DND-41 (cell line): ENCODE results near the gene KDM1A.

Source experiments
- ATAC-seq: fragments of 200-7000 bp; cut with Tn5 transposase; 3 replicates; pipeline ENCODE4 v1.9.1; 2021; ENCODE audit warnings: low read depth; ENCODE audit not compliant: insufficient read depth
- DNase-seq: peaks from one replicate; pipeline ENCODE4 v3.0.0-alpha.2; 2020
- H2AFZ ChIP-seq: 2 replicates; pipeline ENCODE4 v1.6.0; 2012; ENCODE audit warnings: low read depth, low read length
- H3K27ac ChIP-seq: 2 replicates; pipeline ENCODE4 v1.5.1; 2012; ENCODE audit warnings: low read length, inconsistent platforms
- H3K27me3 ChIP-seq: fragments of 200-600 bp; sonication (generic); 2 replicates; pipeline ENCODE4 v1.6.0; 2012; ENCODE audit warnings: low read length, mild to moderate bottlenecking, inconsistent platforms; ENCODE audit not compliant: insufficient read depth, poor library complexity
- H3K36me3 ChIP-seq: 2 replicates; pipeline ENCODE4 v1.5.1; 2012; ENCODE audit warnings: low read length, inconsistent platforms; ENCODE audit not compliant: insufficient read depth
- H3K4me1 ChIP-seq: 2 replicates; pipeline ENCODE4 v1.5.1; 2012; ENCODE audit warnings: mild to moderate bottlenecking, low read length; ENCODE audit not compliant: insufficient read depth
- H3K4me2 ChIP-seq: 2 replicates; pipeline ENCODE4 v1.6.0; 2012; ENCODE audit warnings: mild to moderate bottlenecking, moderate library complexity, low read length, inconsistent platforms; ENCODE audit not compliant: insufficient read depth
- H3K4me3 ChIP-seq, 2 experiments: fragments of 200-600 bp in 1 of 2; shearing (Covaris generic) in 1 of 2; 2 replicates each; pipeline ENCODE4 v1.5.1; 2012 to 2016; ENCODE audit warnings: inconsistent platforms in 2 of 2, low read length in 2 of 2, mild to moderate bottlenecking in 2 of 2, low read depth in 1 of 2, moderate library complexity in 1 of 2
- H3K79me2 ChIP-seq: 2 replicates; pipeline ENCODE4 v1.6.0; 2012; ENCODE audit warnings: low read length, inconsistent platforms; ENCODE audit not compliant: insufficient read depth
- H3K9ac ChIP-seq: 2 replicates; pipeline ENCODE4 v1.6.0; 2012; ENCODE audit warnings: low read depth, mild to moderate bottlenecking, inconsistent platforms, low read length, moderate library complexity
- H3K9me3 ChIP-seq: 2 replicates; pipeline ENCODE4 v1.5.1; 2012; ENCODE audit warnings: low read length, moderate library complexity, mild to moderate bottlenecking, inconsistent platforms; ENCODE audit not compliant: insufficient read depth, severe bottlenecking
- H4K20me1 ChIP-seq: 2 replicates; pipeline ENCODE4 v1.6.0; 2012; ENCODE audit warnings: low read length; ENCODE audit not compliant: insufficient read depth
- EZH2 ChIP-seq: IDR thresholded peaks from 3 replicates; pipeline ENCODE4 v1.6.1; 2012; ENCODE audit warnings: borderline replicate concordance, low read depth, mild to moderate bottlenecking, moderate library complexity, low read length, inconsistent platforms; ENCODE audit not compliant: severe bottlenecking
- TF ChIP-seq, protein P1 (sequence below): IDR thresholded peaks from 2 replicates; pipeline ENCODE4 v1.5.1; 2012; ENCODE audit warnings: borderline replicate concordance, low read length, moderate library complexity, mild to moderate bottlenecking; ENCODE audit not compliant: poor library complexity, severe bottlenecking; ENCODE audit errors: extremely low read depth

KDM1A gene

DNA sequence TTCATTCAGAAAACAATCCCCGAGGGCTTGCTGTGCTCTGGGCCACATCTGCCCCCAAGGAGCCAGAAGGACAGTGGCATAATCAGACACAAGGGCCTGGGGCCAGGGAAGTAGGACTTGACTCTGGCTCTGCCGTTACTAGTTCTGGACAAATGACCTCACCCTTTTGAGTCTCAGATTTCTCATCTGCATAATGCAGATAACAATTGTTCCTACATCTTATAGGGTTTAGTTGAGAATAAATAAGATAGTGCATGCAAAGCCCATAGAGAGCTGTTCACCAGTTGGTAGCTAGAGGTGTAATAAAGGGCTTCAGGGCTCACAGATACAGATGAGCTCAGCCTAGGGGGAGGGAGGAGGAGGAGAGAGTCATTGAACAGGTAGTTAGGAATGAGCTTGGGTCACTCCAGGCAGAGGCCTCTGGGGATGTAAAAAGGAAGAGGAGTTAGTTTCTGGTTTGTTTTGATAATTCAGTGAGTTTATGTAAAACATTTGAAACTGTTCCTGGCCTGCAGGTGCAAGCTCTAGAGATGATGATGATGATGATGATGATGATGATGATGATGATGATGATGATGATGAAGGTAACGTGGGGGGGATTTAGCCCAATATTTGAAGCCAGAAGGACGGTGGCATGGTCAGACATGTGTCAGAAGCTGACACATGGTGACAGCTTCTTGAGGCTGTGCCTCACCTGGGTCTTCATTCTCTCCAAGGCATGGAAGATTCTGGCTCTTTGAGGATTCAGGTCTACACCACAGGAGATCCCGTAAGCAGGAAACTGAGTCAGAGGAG, 47.5 kb upstream of the KDM1A start:
- peaks cover 28% of the 10 kb centered on the region for H3K27me3 ChIP-seq

DNA sequence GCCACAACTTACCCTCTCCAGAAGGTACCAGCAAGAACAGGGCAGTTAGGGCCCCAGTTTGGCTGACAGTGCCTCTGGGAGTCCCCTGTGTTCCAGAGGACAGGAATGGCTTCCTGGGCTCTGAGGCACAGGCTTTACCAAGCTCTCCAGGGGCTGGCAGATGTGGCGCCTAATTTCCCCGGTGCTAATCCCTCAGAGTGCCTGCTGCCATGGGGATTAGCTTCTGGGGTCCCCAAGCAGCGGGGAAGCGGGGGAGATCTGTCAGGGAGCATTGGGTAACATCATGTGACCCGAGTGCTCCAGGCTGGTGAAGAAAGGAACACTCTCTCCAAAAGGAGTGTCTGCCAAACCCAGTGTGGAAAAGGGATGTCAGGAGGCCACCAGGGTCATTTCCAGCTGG, 46.5 kb upstream of the KDM1A start, which contains the start of gene LACTBL1:
TSS of gene LACTBL1 (minus strand) at position 107 of the 400 bp plus-strand sequence. CDS start 550 bp downstream, outside the sequence.
- ATAC-seq, result no peak
- Histone ChIP-seq H3K4me3 (no peak within 1 kb of the TSS), H3K27ac (no peak within 1 kb of the TSS), H3K27me3 (peaks cover 28% of the 10 kb centered on the region), H3K9me3 (no peaks in the 10 kb centered on the region), H3K9ac (no peak within 1 kb of the TSS), H3K4me2 (no peak within 1 kb of the TSS), H3K36me3 (no peaks in the 10 kb centered on the region), H3K79me2 (no peaks in the 10 kb centered on the region), H2AFZ (no peak within 1 kb of the TSS), H3K4me1 (no peaks in the 10 kb centered on the region), H4K20me1 (no peaks in the 10 kb centered on the region)
- no peak for TF ChIP-seq EZH2
- TF ChIP-seq, protein P1, sequence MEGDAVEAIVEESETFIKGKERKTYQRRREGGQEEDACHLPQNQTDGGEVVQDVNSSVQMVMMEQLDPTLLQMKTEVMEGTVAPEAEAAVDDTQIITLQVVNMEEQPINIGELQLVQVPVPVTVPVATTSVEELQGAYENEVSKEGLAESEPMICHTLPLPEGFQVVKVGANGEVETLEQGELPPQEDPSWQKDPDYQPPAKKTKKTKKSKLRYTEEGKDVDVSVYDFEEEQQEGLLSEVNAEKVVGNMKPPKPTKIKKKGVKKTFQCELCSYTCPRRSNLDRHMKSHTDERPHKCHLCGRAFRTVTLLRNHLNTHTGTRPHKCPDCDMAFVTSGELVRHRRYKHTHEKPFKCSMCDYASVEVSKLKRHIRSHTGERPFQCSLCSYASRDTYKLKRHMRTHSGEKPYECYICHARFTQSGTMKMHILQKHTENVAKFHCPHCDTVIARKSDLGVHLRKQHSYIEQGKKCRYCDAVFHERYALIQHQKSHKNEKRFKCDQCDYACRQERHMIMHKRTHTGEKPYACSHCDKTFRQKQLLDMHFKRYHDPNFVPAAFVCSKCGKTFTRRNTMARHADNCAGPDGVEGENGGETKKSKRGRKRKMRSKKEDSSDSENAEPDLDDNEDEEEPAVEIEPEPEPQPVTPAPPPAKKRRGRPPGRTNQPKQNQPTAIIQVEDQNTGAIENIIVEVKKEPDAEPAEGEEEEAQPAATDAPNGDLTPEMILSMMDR, result no peak
- DNase-seq, result no peak

More for the DNA sequence above, 47.5 kb upstream of the KDM1A start:
- Histone ChIP-seq H3K27ac (no peak overlapping the region), H3K9me3 (no peaks in the 10 kb centered on the region), H3K36me3 (no peaks in the 10 kb centered on the region), H2AFZ (no peak overlapping the region), H3K4me1 (no peaks in the 10 kb centered on the region), H3K4me2 (no peak overlapping the region), H4K20me1 (no peaks in the 10 kb centered on the region), H3K4me3 (no peak overlapping the region), H3K79me2 (no peaks in the 10 kb centered on the region), H3K9ac (no peak overlapping the region)
- no peak for TF ChIP-seq EZH2
- TF ChIP-seq, protein P1, result no peak
- no peak for DNase-seq
- ATAC-seq, result no peak

DNA sequence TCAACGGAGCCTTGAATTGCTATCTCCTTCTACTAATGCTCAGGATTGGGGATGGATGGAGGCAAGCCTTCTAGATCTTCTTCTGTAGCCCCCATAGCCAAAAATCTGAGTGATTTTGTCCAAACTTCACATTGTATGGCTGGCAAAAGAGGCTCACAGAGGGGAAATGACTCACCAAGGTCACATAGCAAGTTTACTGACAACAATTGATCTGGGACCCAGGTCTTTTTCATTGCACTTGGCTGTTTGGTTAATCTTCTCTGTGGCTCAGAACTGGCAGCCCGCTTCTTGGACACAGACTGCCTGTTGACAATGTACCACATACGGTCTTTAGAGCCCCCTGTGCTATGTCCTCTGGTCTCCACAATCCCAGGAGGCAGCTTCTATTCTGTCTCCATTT, 43.6 kb upstream of the KDM1A start:
- H3K79me2 ChIP-seq, result no peaks in the 10 kb centered on the region
- H3K36me3 ChIP-seq, result no peaks in the 10 kb centered on the region
- no peaks in the 10 kb centered on the region for H4K20me1 ChIP-seq
- H3K4me3 ChIP-seq, result no peak overlapping the region
- H3K27ac ChIP-seq, result no peak overlapping the region
- no peaks in the 10 kb centered on the region for H3K4me1 ChIP-seq
- no peaks in the 10 kb centered on the region for H3K9me3 ChIP-seq
- peaks cover 26% of the 10 kb centered on the region for H3K27me3 ChIP-seq
- no peak overlapping the region for H3K4me2 ChIP-seq
- ATAC-seq (no peak), DNase-seq (no peak)
- TF ChIP-seq, protein P1, result no peak
- no peak for TF ChIP-seq EZH2
- H2AFZ ChIP-seq, result no peak overlapping the region
- no peak overlapping the region for H3K9ac ChIP-seq
